ELF-1 (cell line): Measurements from ENCODE around the gene TANC1.

Experiments
- DNase-seq: peaks from one replicate; pipeline ENCODE4 v3.0.0-alpha.2; 2016; ENCODE audit warnings: low read depth, low spot score

The TANC1 gene

GRCh38 chr2:159262226-159262625 lies 293.8 kb downstream of the TANC1 start:
- no peak for DNase-seq

DNA sequence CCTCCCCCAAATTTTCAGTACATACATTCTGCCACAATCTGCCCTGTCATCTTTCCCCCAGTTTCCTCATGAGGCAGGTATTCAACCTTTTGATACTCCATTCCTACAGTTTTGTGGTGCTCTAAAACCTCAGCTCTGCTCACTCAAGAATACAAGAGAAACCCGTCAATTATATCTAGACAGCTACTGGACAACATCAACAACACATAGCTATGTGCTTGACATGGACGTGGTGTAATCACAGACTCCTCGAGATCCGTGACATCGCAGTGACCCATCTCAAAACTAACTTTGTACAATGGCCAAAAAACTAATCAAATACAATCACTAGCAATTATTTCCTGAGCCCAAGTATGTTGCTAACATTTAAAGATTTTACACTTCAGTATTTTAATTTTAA lies 294.5 kb downstream of the TANC1 start:
- DNase-seq: no peak

- DNase-seq: peak; percentile 57
These were observed 296.7 kb downstream of the TANC1 start for GRCh38 chr2:159265171-159265576.

DNA sequence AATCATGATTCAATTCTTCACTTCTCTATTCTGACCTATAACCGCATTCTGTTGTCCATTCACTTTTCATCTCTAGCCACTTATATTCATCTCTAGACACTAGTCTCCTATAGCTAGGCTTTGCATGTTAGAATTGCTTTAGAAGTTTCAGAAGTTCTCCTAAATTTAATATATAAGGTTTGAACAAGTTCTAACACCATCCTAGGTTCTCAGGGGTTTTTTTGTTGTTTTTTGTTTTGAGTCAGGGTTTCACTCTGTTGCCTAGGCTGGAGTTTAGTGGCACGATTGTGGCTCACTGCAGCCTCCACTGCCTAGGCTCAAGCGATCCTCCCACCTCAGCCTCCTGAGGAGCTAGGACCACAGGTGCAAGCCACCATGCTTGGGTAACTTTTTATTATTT lies 298.1 kb downstream of the TANC1 start:
- DNase-seq: no peak

- DNase-seq: no peak
These were observed 299.5 kb downstream of the TANC1 start for GRCh38 chr2:159267921-159268320.

- no peak for DNase-seq
These were observed 302.4 kb downstream of the TANC1 start for GRCh38 chr2:159270744-159271379.

DNA sequence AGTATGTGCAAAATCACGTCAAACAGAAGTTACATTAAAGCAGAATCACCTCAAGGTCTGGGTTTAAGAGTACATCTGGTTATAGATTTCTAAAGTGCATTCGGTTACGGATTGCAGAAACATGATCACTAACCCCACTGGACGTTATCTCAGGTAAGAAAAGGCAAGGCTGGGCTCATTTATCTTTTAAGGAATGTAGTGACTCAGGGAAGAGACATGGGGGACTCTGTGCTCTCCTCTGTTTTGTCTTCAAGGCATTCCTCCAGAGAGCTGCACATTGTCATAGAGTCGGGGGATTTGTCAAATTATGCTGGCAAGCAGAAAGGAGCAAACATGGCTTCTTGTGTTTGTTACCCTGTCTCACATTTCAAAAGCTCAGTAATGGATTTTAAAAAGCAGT lies 303.7 kb downstream of the TANC1 start:
- peak; percentile 61 for DNase-seq

DNA sequence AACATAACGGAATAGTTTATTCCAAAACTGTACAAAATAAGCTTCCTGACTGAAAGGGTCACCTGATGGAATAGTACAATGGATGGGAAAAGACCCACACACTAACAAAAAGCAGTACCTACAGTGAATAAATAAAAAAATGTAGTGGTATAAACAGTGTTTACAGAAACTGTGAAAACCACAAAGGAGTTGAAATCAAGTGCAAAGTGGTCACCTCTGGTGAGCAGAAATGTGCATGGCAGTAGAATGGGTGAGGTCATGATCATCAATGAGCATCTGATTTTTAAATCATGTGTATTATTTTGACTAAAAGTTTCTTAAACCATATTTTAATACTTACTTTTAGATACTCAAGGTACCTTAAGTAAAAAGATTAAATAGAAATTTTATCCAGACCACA lies 306.7 kb downstream of the TANC1 start:
- no peak for DNase-seq

GRCh38 chr2:159279700-159280099 lies 311.3 kb downstream of the TANC1 start:
- DNase-seq: no peak

DNA sequence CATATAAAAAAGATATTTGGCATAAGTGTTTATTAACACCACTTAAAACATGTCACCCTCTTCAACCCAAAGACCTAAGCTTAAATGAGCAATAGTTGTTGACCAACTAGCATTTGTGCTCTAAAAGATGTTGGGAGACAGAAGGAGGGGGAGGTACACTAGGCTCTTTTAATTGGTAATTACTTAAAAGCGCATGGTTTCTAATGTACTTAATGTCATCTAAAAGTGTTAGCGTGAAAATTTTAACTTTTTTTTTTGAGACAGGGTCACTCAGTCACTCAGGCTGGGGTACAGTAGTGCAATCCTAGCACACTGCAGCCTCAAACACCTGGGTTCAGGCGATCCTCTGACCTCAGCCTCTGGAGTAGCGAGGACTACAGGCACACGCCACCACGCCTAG lies 312.6 kb downstream of the TANC1 start:
- no peak for DNase-seq
